SK-N-SH (cell line): Measurements from ENCODE around the gene CTNNA3. TPM values are rescaled to one million over a fixed set of nuclear protein-coding genes. Genes with fewer than 3 reads are reported as not detected.

ENCODE experiments used
- CTCF ChIA-PET: fragments of 300-600, 350-600 bp; formaldehyde crosslinking; extraction: SDS; loops from one replicate; lab custom pipeline; 2021; lab: Yijun Ruan, JAX
- POLR2A ChIA-PET: fragments of 350-600 bp; sonication (Branson Sonifier 250); formaldehyde crosslinking; extraction: SDS; loops from one replicate; lab custom pipeline; 2020; ENCODE audit warnings: antibody characterized with exemption, inconsistent platforms; lab: Yijun Ruan, JAX
- DNase-seq: peaks from one replicate; pipeline ENCODE4 v3.0.0; 2012
- H2AFZ ChIP-seq: fragments of 200-600 bp; sonication (generic); 2 replicates; pipeline ENCODE4 v1.8.1; 2016; ENCODE audit warnings: antibody characterized with exemption, mild to moderate bottlenecking, low read depth
- H3F3A ChIP-seq: fragments of 200-600 bp; sonication (generic); replicated peaks from 2 replicates; pipeline ENCODE3; 2016; ENCODE audit warnings: antibody characterized with exemption, mild to moderate bottlenecking; ENCODE audit not compliant: insufficient read depth
- H3K27ac ChIP-seq, 2 experiments: fragments of 200-500 bp in 1 of 2; fragments of 200-600 bp in 1 of 2; sonication (Bioruptor generic) in 1 of 2; sonication (generic), shearing (Covaris generic) in 1 of 2; 2 replicates each; pipeline versions ENCODE4 v1.5.1 to v1.6.1; 2014 to 2016; ENCODE audit warnings: low read depth in 2 of 2, inconsistent platforms in 1 of 2, low read length in 1 of 2, mild to moderate bottlenecking in 1 of 2, mixed read lengths in 1 of 2
- H3K27me3 ChIP-seq: fragments of 200-600 bp; sonication (generic), shearing (Covaris generic); 2 replicates; pipeline ENCODE4 v1.6.1; 2016; ENCODE audit warnings: mixed run types; ENCODE audit not compliant: insufficient read depth
- H3K36me3 ChIP-seq, 2 experiments: fragments of 200-500 bp in 1 of 2; fragments of 200-600 bp in 1 of 2; sonication (Bioruptor generic) in 1 of 2; sonication (generic) in 1 of 2; replicated peaks in 1 of 2; 2 replicates each; pipeline versions ENCODE3 to v1.5.1; 2014 to 2016; ENCODE audit warnings: low read length in 1 of 2, mild to moderate bottlenecking in 1 of 2; ENCODE audit not compliant: insufficient read depth in 2 of 2, control insufficient read depth in 1 of 2
- H3K4me1 ChIP-seq, 2 experiments: fragments of 200-500 bp in 1 of 2; fragments of 200-600 bp in 1 of 2; sonication (Bioruptor generic) in 1 of 2; sonication (generic), shearing (Covaris generic) in 1 of 2; 2 replicates each; pipeline versions ENCODE4 v1.5.1 to v1.6.1; 2014 to 2016; ENCODE audit warnings: low read depth in 1 of 2, low read length in 1 of 2, mixed run types in 1 of 2; ENCODE audit not compliant: insufficient read depth in 2 of 2, control insufficient read depth in 1 of 2
- H3K4me2 ChIP-seq: fragments of 200-600 bp; sonication (generic), shearing (Covaris generic); 2 replicates; pipeline ENCODE4 v1.6.1; 2017; ENCODE audit warnings: mixed run types
- H3K4me3 ChIP-seq, 2 experiments: fragments of 200-500 bp in 1 of 2; fragments of 200-600 bp in 1 of 2; sonication (Bioruptor generic) in 1 of 2; sonication (generic), shearing (Covaris generic) in 1 of 2; 2 replicates each; pipeline versions ENCODE4 v1.5.1 to v1.8.1; 2014 to 2016; ENCODE audit warnings: low read depth in 2 of 2, inconsistent platforms in 1 of 2, low read length in 1 of 2, mild to moderate bottlenecking in 1 of 2, mixed read lengths in 1 of 2, moderate library complexity in 1 of 2
- H3K79me2 ChIP-seq: fragments of 200-600 bp; sonication (generic); 2 replicates; pipeline ENCODE4 v1.8.1; 2017; ENCODE audit warnings: mild to moderate bottlenecking; ENCODE audit not compliant: insufficient read depth
- H3K9ac ChIP-seq: fragments of 200-600 bp; sonication (generic); 2 replicates; pipeline ENCODE4 v1.6.1; 2017; ENCODE audit warnings: mixed run types
- H3K9me2 ChIP-seq: fragments of 200-600 bp; sonication (generic); 2 replicates; pipeline ENCODE4 v1.6.1; 2017; ENCODE audit warnings: mixed run types
- H3K9me3 ChIP-seq: fragments of 200-600 bp; sonication (generic); 2 replicates; pipeline ENCODE4 v1.6.1; 2017; ENCODE audit warnings: mixed run types, mild to moderate bottlenecking, moderate library complexity
- H4K20me1 ChIP-seq: fragments of 200-600 bp; sonication (generic); 2 replicates; pipeline ENCODE4 v1.6.1; 2017; ENCODE audit warnings: mild to moderate bottlenecking, mixed run types; ENCODE audit not compliant: insufficient read depth
- FOXJ3 ChIP-seq: sonication (generic); formaldehyde crosslinking; IDR thresholded peaks from 2 replicates; pipeline ENCODE4 v1.5.1; 2020; ENCODE audit warnings: mild to moderate bottlenecking, missing genetic modification reagents
- FOXM1 ChIP-seq: IDR thresholded peaks from 2 replicates; pipeline ENCODE4 v1.4.0; 2012; ENCODE audit warnings: low read depth, mild to moderate bottlenecking
- GATA2 ChIP-seq: sonication (generic); formaldehyde crosslinking; IDR thresholded peaks from 2 replicates; pipeline ENCODE4 v1.5.0; 2020; ENCODE audit warnings: mild to moderate bottlenecking, missing genetic modification reagents
- NRF1 ChIP-seq: IDR thresholded peaks from 2 replicates; pipeline ENCODE4 v1.6.1; 2012; ENCODE audit warnings: low read depth, mild to moderate bottlenecking, low read length
- RAD21 ChIP-seq: IDR thresholded peaks from 2 replicates; pipeline ENCODE4 v1.6.1; 2012; ENCODE audit warnings: mild to moderate bottlenecking, low read length
- RXRA ChIP-seq: IDR thresholded peaks from 2 replicates; pipeline ENCODE4 v1.4.0; 2012; ENCODE audit warnings: low read depth, mild to moderate bottlenecking, borderline replicate concordance
- SMC3 ChIP-seq: IDR thresholded peaks from 2 replicates; pipeline ENCODE4 v1.6.1; 2012; ENCODE audit warnings: low read depth, low read length, improper control_type of control experiment
- TCF12 ChIP-seq: IDR thresholded peaks from 2 replicates; pipeline ENCODE4 v1.4.0; 2012
- WGBS: methylation state at CpG from one replicate; pipeline ENCODE4 v1.1.6; 2017; ENCODE audit warnings: low lambda C conversion rate; 5-methylcytosine and 5-hydroxymethylcytosine counted together
- polyA plus RNA-seq, 3 experiments: library from polyadenylated mRNA; depleted of rRNA; stranded (reverse); fragments of >200 nt; gene quantifications; 2 replicates each; pipeline ENCODE4 v1.2.3, GENCODE V29; 2012
- TF ChIP-seq, protein P1 (sequence below): IDR thresholded peaks from 2 replicates; pipeline ENCODE4 v1.4.0; 2012; ENCODE audit warnings: low read depth
- TF ChIP-seq, protein P2 (sequence below): IDR thresholded peaks from 2 replicates; pipeline ENCODE4 v1.6.1; 2012; ENCODE audit warnings: mild to moderate bottlenecking, low read depth, low read length, moderate library complexity
- TF ChIP-seq, protein P3 (sequence below): IDR thresholded peaks from 2 replicates; pipeline ENCODE4 v1.4.0; 2012; ENCODE audit warnings: low read depth, borderline replicate concordance
- TF ChIP-seq, protein P4 (sequence below): fragments of 150-350 bp; IDR thresholded peaks from 2 replicates; pipeline ENCODE4 v1.6.1; 2016; ENCODE audit warnings: mild to moderate bottlenecking, low read depth, low read length

The CTNNA3 gene
- polyA plus RNA-seq, 1 of the 3 experiments (the other 2 are of a cell fraction): not detected

DNA sequence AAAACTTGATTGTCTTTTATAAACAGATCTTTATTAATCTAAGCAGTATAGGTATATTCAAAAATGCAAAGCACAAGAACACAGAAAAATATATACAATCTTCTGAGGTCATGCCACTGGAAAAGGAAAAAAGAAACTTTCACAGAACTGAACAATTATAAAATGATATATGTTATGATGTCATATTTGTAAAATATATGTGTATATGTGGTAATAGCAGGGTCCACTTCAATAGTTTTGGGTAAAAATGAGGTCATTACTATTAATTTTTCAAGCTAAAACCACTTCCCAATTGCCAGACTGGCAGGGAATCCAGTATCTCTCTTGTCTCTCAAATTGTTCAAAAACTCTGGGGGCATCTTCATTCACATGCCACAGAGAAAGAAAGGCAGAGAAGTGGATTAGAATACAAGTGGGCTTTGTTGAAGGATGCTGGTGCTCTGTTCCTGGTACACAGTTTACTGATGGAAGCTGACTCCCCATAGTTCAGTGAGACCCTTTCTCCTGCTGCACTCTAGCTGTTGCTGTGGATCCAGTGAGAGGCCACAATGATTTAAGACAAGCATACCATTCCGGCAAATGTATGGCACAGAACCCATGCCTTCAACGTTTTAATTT lies 19.7 kb downstream of the CTNNA3 start:
- no peaks in the 10 kb centered on the region; the same call in 1 of the 2 replicates for H3K27me3 ChIP-seq
- CTCF ChIA-PET: interaction anchor here (1.2 to 3.0 kb wide), 2 partner anchors 22 to 103 kb away, joined by 3 to 10 read pairs; no protein-coding TSS in a partner anchor
- no peak overlapping the region for H3K9ac ChIP-seq
- H3K4me3 ChIP-seq: no peak overlapping the region
- DNase-seq: no peak
- POLR2A ChIA-PET: no interaction called here
- no peak overlapping the region for H2AFZ ChIP-seq
- WGBS: 7% methylated on average over 2 of the region's 2 CpGs
- no peaks in the 10 kb centered on the region for H3F3A ChIP-seq
- H3K4me2 ChIP-seq: no peak overlapping the region
- no peak overlapping the region for H3K27ac ChIP-seq
- no peaks in the 10 kb centered on the region for H3K79me2 ChIP-seq
- no peaks in the 10 kb centered on the region for H4K20me1 ChIP-seq
- no peaks in the 10 kb centered on the region for H3K9me3 ChIP-seq
- TF ChIP-seq, protein P1, sequence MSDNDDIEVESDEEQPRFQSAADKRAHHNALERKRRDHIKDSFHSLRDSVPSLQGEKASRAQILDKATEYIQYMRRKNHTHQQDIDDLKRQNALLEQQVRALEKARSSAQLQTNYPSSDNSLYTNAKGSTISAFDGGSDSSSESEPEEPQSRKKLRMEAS: no peak
- TF ChIP-seq, all 33 proteins: peak for 0
- Histone ChIP-seq H3K36me3 (no peaks in the 10 kb centered on the region), H3K9me2 (no peaks in the 10 kb centered on the region), H3K4me1 (no peaks in the 10 kb centered on the region)

DNA sequence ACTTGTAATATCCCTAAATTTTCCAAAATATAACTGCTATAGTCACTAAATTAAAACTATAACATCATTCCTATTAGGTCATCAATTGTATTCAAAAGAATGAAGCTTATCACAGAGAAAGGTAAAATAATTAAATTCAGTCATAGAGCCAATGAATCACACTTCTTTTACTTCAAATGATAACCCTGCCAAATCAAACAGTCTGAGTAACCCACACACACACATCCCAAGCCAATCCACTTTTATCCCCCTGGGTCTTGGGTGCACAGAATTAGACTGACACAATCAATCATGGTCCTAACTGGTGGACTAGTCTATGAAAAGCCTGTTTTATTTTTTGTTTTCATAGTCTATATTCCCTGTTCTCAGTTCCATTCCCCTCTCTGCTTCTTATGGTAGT lies 25.6 kb downstream of the CTNNA3 start:
- Histone ChIP-seq H3F3A (no peaks in the 10 kb centered on the region), H3K4me3 (no peak overlapping the region), H3K79me2 (no peaks in the 10 kb centered on the region), H3K9me3 (no peaks in the 10 kb centered on the region), H3K27me3 (no peaks in the 10 kb centered on the region), H3K36me3 (no peaks in the 10 kb centered on the region), H3K27ac (no peak overlapping the region), H3K4me1 (no peaks in the 10 kb centered on the region), H4K20me1 (no peaks in the 10 kb centered on the region), H3K9ac (no peak overlapping the region), H2AFZ (no peak overlapping the region), H3K9me2 (no peaks in the 10 kb centered on the region), H3K4me2 (no peak overlapping the region)
- DNase-seq: no peak
- ChIA-PET POLR2A (no interaction called here), CTCF (no interaction called here)
- TF ChIP-seq RXRA (no peak), NRF1 (no peak), TCF12 (no peak), FOXJ3 (no peak), SMC3 (no peak), GATA2 (CRISPR knock-in tag) (no peak), RAD21 (no peak), FOXM1 (no peak)
- TF ChIP-seq, protein P2, sequence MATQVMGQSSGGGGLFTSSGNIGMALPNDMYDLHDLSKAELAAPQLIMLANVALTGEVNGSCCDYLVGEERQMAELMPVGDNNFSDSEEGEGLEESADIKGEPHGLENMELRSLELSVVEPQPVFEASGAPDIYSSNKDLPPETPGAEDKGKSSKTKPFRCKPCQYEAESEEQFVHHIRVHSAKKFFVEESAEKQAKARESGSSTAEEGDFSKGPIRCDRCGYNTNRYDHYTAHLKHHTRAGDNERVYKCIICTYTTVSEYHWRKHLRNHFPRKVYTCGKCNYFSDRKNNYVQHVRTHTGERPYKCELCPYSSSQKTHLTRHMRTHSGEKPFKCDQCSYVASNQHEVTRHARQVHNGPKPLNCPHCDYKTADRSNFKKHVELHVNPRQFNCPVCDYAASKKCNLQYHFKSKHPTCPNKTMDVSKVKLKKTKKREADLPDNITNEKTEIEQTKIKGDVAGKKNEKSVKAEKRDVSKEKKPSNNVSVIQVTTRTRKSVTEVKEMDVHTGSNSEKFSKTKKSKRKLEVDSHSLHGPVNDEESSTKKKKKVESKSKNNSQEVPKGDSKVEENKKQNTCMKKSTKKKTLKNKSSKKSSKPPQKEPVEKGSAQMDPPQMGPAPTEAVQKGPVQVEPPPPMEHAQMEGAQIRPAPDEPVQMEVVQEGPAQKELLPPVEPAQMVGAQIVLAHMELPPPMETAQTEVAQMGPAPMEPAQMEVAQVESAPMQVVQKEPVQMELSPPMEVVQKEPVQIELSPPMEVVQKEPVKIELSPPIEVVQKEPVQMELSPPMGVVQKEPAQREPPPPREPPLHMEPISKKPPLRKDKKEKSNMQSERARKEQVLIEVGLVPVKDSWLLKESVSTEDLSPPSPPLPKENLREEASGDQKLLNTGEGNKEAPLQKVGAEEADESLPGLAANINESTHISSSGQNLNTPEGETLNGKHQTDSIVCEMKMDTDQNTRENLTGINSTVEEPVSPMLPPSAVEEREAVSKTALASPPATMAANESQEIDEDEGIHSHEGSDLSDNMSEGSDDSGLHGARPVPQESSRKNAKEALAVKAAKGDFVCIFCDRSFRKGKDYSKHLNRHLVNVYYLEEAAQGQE: no peak
- TF ChIP-seq, protein P3, sequence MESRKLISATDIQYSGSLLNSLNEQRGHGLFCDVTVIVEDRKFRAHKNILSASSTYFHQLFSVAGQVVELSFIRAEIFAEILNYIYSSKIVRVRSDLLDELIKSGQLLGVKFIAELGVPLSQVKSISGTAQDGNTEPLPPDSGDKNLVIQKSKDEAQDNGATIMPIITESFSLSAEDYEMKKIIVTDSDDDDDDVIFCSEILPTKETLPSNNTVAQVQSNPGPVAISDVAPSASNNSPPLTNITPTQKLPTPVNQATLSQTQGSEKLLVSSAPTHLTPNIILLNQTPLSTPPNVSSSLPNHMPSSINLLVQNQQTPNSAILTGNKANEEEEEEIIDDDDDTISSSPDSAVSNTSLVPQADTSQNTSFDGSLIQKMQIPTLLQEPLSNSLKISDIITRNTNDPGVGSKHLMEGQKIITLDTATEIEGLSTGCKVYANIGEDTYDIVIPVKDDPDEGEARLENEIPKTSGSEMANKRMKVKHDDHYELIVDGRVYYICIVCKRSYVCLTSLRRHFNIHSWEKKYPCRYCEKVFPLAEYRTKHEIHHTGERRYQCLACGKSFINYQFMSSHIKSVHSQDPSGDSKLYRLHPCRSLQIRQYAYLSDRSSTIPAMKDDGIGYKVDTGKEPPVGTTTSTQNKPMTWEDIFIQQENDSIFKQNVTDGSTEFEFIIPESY: no peak
- TF ChIP-seq, protein P4, sequence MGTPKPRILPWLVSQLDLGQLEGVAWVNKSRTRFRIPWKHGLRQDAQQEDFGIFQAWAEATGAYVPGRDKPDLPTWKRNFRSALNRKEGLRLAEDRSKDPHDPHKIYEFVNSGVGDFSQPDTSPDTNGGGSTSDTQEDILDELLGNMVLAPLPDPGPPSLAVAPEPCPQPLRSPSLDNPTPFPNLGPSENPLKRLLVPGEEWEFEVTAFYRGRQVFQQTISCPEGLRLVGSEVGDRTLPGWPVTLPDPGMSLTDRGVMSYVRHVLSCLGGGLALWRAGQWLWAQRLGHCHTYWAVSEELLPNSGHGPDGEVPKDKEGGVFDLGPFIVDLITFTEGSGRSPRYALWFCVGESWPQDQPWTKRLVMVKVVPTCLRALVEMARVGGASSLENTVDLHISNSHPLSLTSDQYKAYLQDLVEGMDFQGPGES: no peak
